ENCODE data around the gene TLN1.
A peak's percentile ranks its signal among the peaks of the same experiment; 100 is the strongest.

Gene TLN1

GRCh38 chr9:35698231-35698630 is 33.8 kb downstream of the TLN1 start:
- DNase-seq (ENCODE audit: low read depth), result no peak
- no peak for TF ChIP-seq CTCF (conservative IDR thresholded peaks at IDR 0.05; ENCODE audit: control insufficient read depth, insufficient read depth, low read depth, low read length)

DNA sequence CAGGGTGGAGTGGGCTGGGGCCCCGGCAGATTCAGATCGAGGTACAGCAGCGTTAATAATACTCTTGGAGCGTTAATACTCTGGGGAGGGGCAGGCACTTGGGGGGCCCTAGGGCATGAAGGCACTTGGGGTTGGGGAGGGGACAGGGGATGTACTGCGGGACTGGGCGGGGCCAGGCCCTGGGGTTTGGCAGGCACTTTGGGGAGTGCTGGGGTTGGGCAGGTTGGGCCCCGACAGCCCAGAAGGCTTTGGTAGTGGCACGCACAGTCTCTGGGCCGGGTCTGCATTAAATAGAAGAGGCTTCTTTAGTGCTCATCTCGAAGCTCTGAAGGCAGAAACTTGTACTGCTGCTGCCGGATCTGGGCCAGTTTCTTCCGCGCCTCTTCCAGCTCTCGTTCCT is 34.5 kb downstream of the TLN1 start:
- no peak overlapping the region for H3K4me3 ChIP-seq (ENCODE audit: control insufficient read depth, low read depth, low read length)
- no peak for DNase-seq (ENCODE audit: low read depth)
- no peak for TF ChIP-seq CTCF (conservative IDR thresholded peaks at IDR 0.05; ENCODE audit: control insufficient read depth, insufficient read depth, low read depth, low read length)

More at GRCh38 chr9:35698231-35698630, 33.8 kb downstream of the TLN1 start:
- H3K4me3 ChIP-seq (ENCODE audit: control insufficient read depth, low read depth, low read length), result no peak overlapping the region

GRCh38 chr9:35696520-35697215 is 35.3 kb downstream of the TLN1 start:
- TF ChIP-seq CTCF (conservative IDR thresholded peaks at IDR 0.05; ENCODE audit: control insufficient read depth, insufficient read depth, low read depth, low read length), result peak; percentile 86
- H3K4me3 ChIP-seq (ENCODE audit: control insufficient read depth, low read depth, low read length), result no peak overlapping the region
- DNase-seq (ENCODE audit: low read depth), result peak; percentile 53

- no peak overlapping the region for H3K4me3 ChIP-seq (ENCODE audit: control insufficient read depth, low read depth, low read length)
- no peak for DNase-seq (ENCODE audit: low read depth)
- TF ChIP-seq CTCF (conservative IDR thresholded peaks at IDR 0.05; ENCODE audit: control insufficient read depth, insufficient read depth, low read depth, low read length), result no peak
Observed at GRCh38 chr9:35695943-35696401, 36.0 kb downstream of the TLN1 start.

GRCh38 chr9:35691757-35692301 is 40.2 kb downstream of the TLN1 start:
- TF ChIP-seq CTCF (conservative IDR thresholded peaks at IDR 0.05; ENCODE audit: control insufficient read depth, insufficient read depth, low read depth, low read length), result no peak
- no peak overlapping the region for H3K4me3 ChIP-seq (ENCODE audit: control insufficient read depth, low read depth, low read length)
- no peak for DNase-seq (ENCODE audit: low read depth)

DNA sequence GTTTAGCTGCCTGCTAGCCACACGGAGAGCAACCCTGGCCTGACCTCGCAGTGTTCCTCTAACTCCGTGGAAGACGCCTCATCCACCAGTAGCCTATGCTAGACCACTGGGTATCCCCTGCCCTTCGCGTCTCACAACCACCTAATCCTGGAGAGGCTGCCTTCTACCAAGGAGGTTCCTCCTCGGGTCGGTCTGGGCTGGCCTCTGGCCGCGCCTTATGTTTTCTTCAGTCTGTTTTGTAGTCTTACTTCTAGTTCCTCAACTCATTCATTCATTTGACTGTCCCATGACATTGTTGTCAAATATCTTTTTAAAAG is 40.7 kb downstream of the TLN1 start:
- no peak for TF ChIP-seq CTCF (conservative IDR thresholded peaks at IDR 0.05; ENCODE audit: control insufficient read depth, insufficient read depth, low read depth, low read length)
- DNase-seq (ENCODE audit: low read depth), result no peak
- H3K4me3 ChIP-seq (ENCODE audit: control insufficient read depth, low read depth, low read length), result peak overlapping the region; percentile 96
